Mesenchymal stem cell (in vitro differentiated cells and primary cell): ENCODE measurements around the gene ITGB5.

ENCODE experiments used
- DNase-seq: peaks from one replicate; pipeline ENCODE4 v3.0.0-alpha.2; 2013
- H2AFZ ChIP-seq: one replicate; pipeline ENCODE4 v1.6.1; 2013; ENCODE audit warnings: low read depth, mild to moderate bottlenecking, control low read depth, inconsistent platforms, low read length, moderate library complexity
- H2AK5ac ChIP-seq: 2 replicates; pipeline ENCODE4 v1.6.1; 2013; ENCODE audit warnings: low read length, moderate library complexity, mild to moderate bottlenecking, inconsistent platforms; ENCODE audit not compliant: severe bottlenecking
- H2BK120ac ChIP-seq: one replicate; pipeline ENCODE4 v1.6.1; 2013; ENCODE audit warnings: low read depth, mild to moderate bottlenecking, inconsistent platforms, low read length, moderate library complexity
- H2BK12ac ChIP-seq, 2 experiments: one replicate each; pipeline ENCODE4 v1.6.1; 2013; ENCODE audit warnings: inconsistent platforms in 2 of 2, low read length in 2 of 2, mild to moderate bottlenecking in 2 of 2, moderate library complexity in 2 of 2, control low read depth in 1 of 2
- H2BK15ac ChIP-seq: one replicate; pipeline ENCODE4 v1.6.1; 2013; ENCODE audit warnings: mild to moderate bottlenecking, low read depth, inconsistent platforms; ENCODE audit not compliant: poor library complexity, severe bottlenecking
- H2BK5ac ChIP-seq: 2 replicates; pipeline ENCODE4 v1.6.1; 2013; ENCODE audit warnings: low read depth, mild to moderate bottlenecking, low read length, control low read depth, inconsistent platforms; ENCODE audit not compliant: poor library complexity, severe bottlenecking
- H3K14ac ChIP-seq, 2 experiments: one replicate each; pipeline ENCODE4 v1.6.1; 2013; ENCODE audit warnings: inconsistent platforms in 2 of 2, low read length in 2 of 2, control low read depth in 1 of 2, mild to moderate bottlenecking in 1 of 2, moderate library complexity in 1 of 2
- H3K18ac ChIP-seq, 2 experiments: one replicate each; pipeline ENCODE4 v1.6.1; 2013; ENCODE audit warnings: inconsistent platforms in 2 of 2, low read length in 2 of 2, control low read depth in 1 of 2, low read depth in 1 of 2, mild to moderate bottlenecking in 1 of 2
- H3K23ac ChIP-seq, 2 experiments: one replicate each; pipeline ENCODE4 v1.6.1; 2013; ENCODE audit warnings: inconsistent platforms in 2 of 2, low read length in 2 of 2, mild to moderate bottlenecking in 2 of 2, moderate library complexity in 2 of 2, control low read depth in 1 of 2
- H3K27ac ChIP-seq: 2 replicates; pipeline ENCODE4 v1.5.1; 2013; ENCODE audit warnings: mild to moderate bottlenecking, moderate library complexity, low read length, control low read depth, inconsistent platforms; ENCODE audit not compliant: poor library complexity, severe bottlenecking
- H3K27me3 ChIP-seq, 2 experiments: 2 replicates each; pipeline versions ENCODE4 v1.6.1 to v1.7.0; 2013; ENCODE audit warnings: low read length in 2 of 2, mild to moderate bottlenecking in 2 of 2, moderate library complexity in 2 of 2, control low read depth in 1 of 2, inconsistent platforms in 1 of 2; ENCODE audit not compliant: control insufficient read depth in 1 of 2, insufficient read depth in 1 of 2
- H3K36me3 ChIP-seq, 2 experiments: 2 replicates each; pipeline versions ENCODE4 v1.6.1 to v1.7.0; 2013; ENCODE audit warnings: low read length in 2 of 2, control low read depth in 1 of 2, inconsistent platforms in 1 of 2, low read depth in 1 of 2, mild to moderate bottlenecking in 1 of 2; ENCODE audit not compliant: insufficient read depth in 2 of 2, control insufficient read depth in 1 of 2
- H3K4ac ChIP-seq, 2 experiments: one replicate each; pipeline ENCODE4 v1.6.1; 2013; ENCODE audit warnings: inconsistent platforms in 2 of 2, low read length in 2 of 2, mild to moderate bottlenecking in 2 of 2, moderate library complexity in 2 of 2, control low read depth in 1 of 2, low read depth in 1 of 2
- H3K4me1 ChIP-seq: 2 replicates; pipeline ENCODE4 v1.6.1; 2013; ENCODE audit warnings: low read depth, low read length, control low read depth; ENCODE audit not compliant: control insufficient read depth, insufficient read depth
- H3K4me2 ChIP-seq: 2 replicates; pipeline ENCODE4 v1.6.1; 2013; ENCODE audit warnings: low read length, mild to moderate bottlenecking, inconsistent platforms; ENCODE audit not compliant: poor library complexity, severe bottlenecking
- H3K4me3 ChIP-seq, 2 experiments: 2 replicates each; pipeline versions ENCODE4 v1.5.1 to v1.7.0; 2013; ENCODE audit warnings: low read length in 2 of 2, mild to moderate bottlenecking in 2 of 2, control low read depth in 1 of 2, low read depth in 1 of 2; ENCODE audit not compliant: insufficient read depth in 1 of 2
- H3K79me1 ChIP-seq: replicated peaks from 2 replicates; pipeline ENCODE4 v1.6.1; 2013; ENCODE audit warnings: mild to moderate bottlenecking, control low read depth, low read length, inconsistent platforms; ENCODE audit not compliant: poor library complexity, severe bottlenecking
- H3K9ac ChIP-seq: 2 replicates; pipeline ENCODE4 v1.7.0; 2013; ENCODE audit warnings: mild to moderate bottlenecking, low read length, moderate library complexity
- H3K9me3 ChIP-seq: 2 replicates; pipeline ENCODE4 v1.7.0; 2013; ENCODE audit warnings: mild to moderate bottlenecking, low read length; ENCODE audit not compliant: control insufficient read depth
- H4K8ac ChIP-seq: one replicate; pipeline ENCODE4 v1.6.1; 2013; ENCODE audit warnings: inconsistent platforms, mild to moderate bottlenecking, low read length, moderate library complexity
- H4K91ac ChIP-seq: one replicate; pipeline ENCODE4 v1.6.1; 2013; ENCODE audit warnings: mild to moderate bottlenecking, low read length, inconsistent platforms
- WGBS: methylation state at CpG from one replicate; pipeline ENCODE4 v1.1.7; 2013; ENCODE audit warnings: mixed read lengths; 5-methylcytosine and 5-hydroxymethylcytosine counted together

ITGB5 gene

GRCh38 chr3:124890573-124891190 lies 3.5 kb upstream of the ITGB5 start:
- no peaks in the 10 kb centered on the region for H3K9me3 ChIP-seq
- H3K14ac ChIP-seq = no peak overlapping the region
- H2BK15ac ChIP-seq = no peak overlapping the region
- no peak overlapping the region for H3K4ac ChIP-seq
- H3K9ac ChIP-seq = no peak overlapping the region
- H3K79me1 ChIP-seq = no peaks in the 10 kb centered on the region
- no peak overlapping the region for H4K91ac ChIP-seq
- no peak overlapping the region for H3K23ac ChIP-seq
- no peak overlapping the region for H3K18ac ChIP-seq
- no peak overlapping the region for H2BK120ac ChIP-seq
- H3K4me3 ChIP-seq = no peak overlapping the region
- H2AFZ ChIP-seq = no peak overlapping the region
- H2BK5ac ChIP-seq = no peak overlapping the region
- no peak overlapping the region for H3K4me2 ChIP-seq
- no peak overlapping the region for H2AK5ac ChIP-seq
- no peaks in the 10 kb centered on the region for H3K36me3 ChIP-seq
- no peak overlapping the region for H3K27ac ChIP-seq
- DNase-seq = no peak
- no peak overlapping the region for H4K8ac ChIP-seq
- H2BK12ac ChIP-seq = no peak overlapping the region
- no peaks in the 10 kb centered on the region for H3K27me3 ChIP-seq
- WGBS = 88% methylated on average over 3 of the region's 5 CpGs
- H3K4me1 ChIP-seq = peaks cover 4% of the 10 kb centered on the region

GRCh38 chr3:124888482-124889441 lies 1.6 kb upstream of the ITGB5 start:
- peak overlapping the region; percentile 31 for H2AK5ac ChIP-seq
- no peak overlapping the region for H3K4me2 ChIP-seq
- DNase-seq = no peak
- no peak overlapping the region for H3K27ac ChIP-seq
- H2AFZ ChIP-seq = no peak overlapping the region
- peak overlapping the region in 1 of 2 experiments; percentile 23 for H3K23ac ChIP-seq
- H2BK15ac ChIP-seq = no peak overlapping the region
- H3K4me1 ChIP-seq = peaks cover 11% of the 10 kb centered on the region
- H3K36me3 ChIP-seq = peaks cover 0 to 1% of the 10 kb centered on the region in 2 experiments
- H3K4ac ChIP-seq = peak overlapping the region; percentile 49 to 50
- H3K79me1 ChIP-seq = no peaks in the 10 kb centered on the region
- H3K9ac ChIP-seq = no peak overlapping the region
- H4K8ac ChIP-seq = peak overlapping the region; percentile 4
- H2BK120ac ChIP-seq = no peak overlapping the region
- H3K14ac ChIP-seq = peak overlapping the region in 1 of 2 experiments; percentile 70
- no peaks in the 10 kb centered on the region for H3K9me3 ChIP-seq
- H3K18ac ChIP-seq = peak overlapping the region in 1 of 2 experiments; percentile 30
- 54% methylated on average over 6 of the region's 8 CpGs for WGBS
- H2BK12ac ChIP-seq = peak overlapping the region in 1 of 2 experiments; percentile 77
- no peak overlapping the region for H3K4me3 ChIP-seq
- peak overlapping the region; percentile 34 for H4K91ac ChIP-seq
- no peak overlapping the region for H2BK5ac ChIP-seq
- H3K27me3 ChIP-seq = no peaks in the 10 kb centered on the region

- Histone ChIP-seq H2BK12ac (peak overlapping the region in 1 of 2 experiments; percentile 15), H4K91ac (no peak overlapping the region), H2BK15ac (peak overlapping the region; percentile 21), H2BK120ac (peak overlapping the region; percentile 93), H3K23ac (no peak overlapping the region), H3K27ac (no peak overlapping the region), H2BK5ac (no peak overlapping the region), H3K4ac (peak overlapping the region in 1 of 2 experiments; percentile 66), H3K4me3 (peak overlapping the region in 1 of 2 experiments; percentile 85), H4K8ac (no peak overlapping the region), H2AFZ (no peak overlapping the region), H2AK5ac (no peak overlapping the region), H3K14ac (no peak overlapping the region), H3K9me3 (no peaks in the 10 kb centered on the region), H3K9ac (peak overlapping the region; percentile 86), H3K4me2 (peak overlapping the region; percentile 76), H3K79me1 (no peaks in the 10 kb centered on the region), H3K27me3 (no peaks in the 10 kb centered on the region), H3K4me1 (peaks cover 14% of the 10 kb centered on the region), H3K18ac (peak overlapping the region in 1 of 2 experiments; percentile 99), H3K36me3 (peaks cover 0 to 10% of the 10 kb centered on the region in 2 experiments)
- 84% methylated on average over 11 of the region's 11 CpGs for WGBS
- DNase-seq = no peak
These were observed 750 bp upstream of the ITGB5 start for GRCh38 chr3:124887932-124888298.
